HL-60 (cell line): ENCODE data around the gene C1QC.

ENCODE experiments used
- DNase-seq, 2 experiments: peaks; one replicate each; pipeline ENCODE4 v3.0.0-alpha.2; 2010 to 2020; ENCODE audit warnings: low read depth in 1 of 2, low spot score in 1 of 2
- H3K27ac ChIP-seq: fragments of 250-450 bp; sonication (Bioruptor Pico); replicated peaks from 2 replicates; pipeline ENCODE4 v1.5.1; 2020; ENCODE audit warnings: mild to moderate bottlenecking, moderate library complexity
- H3K27me3 ChIP-seq: fragments of 250-450 bp; sonication (Bioruptor Pico); 2 replicates; pipeline ENCODE4 v1.5.1; 2021; ENCODE audit warnings: mild to moderate bottlenecking, moderate library complexity; ENCODE audit not compliant: insufficient read depth, poor library complexity, severe bottlenecking
- H3K4me3 ChIP-seq: replicated peaks from 2 replicates; pipeline ENCODE4 v1.5.1; 2011; ENCODE audit warnings: mild to moderate bottlenecking, control low read depth, low read length; ENCODE audit not compliant: insufficient read depth
- GABPA ChIP-seq: IDR thresholded peaks from 2 replicates; pipeline ENCODE4 v1.6.1; 2012; ENCODE audit warnings: low read depth
- POLR2AphosphoS5 ChIP-seq: IDR thresholded peaks from 2 replicates; pipeline ENCODE4 v1.6.1; 2012; ENCODE audit warnings: low read depth
- REST ChIP-seq: IDR thresholded peaks from 2 replicates; pipeline ENCODE4 v1.6.1; 2012; ENCODE audit warnings: low read depth; ENCODE audit not compliant: insufficient replicate concordance
- SPI1 ChIP-seq: IDR thresholded peaks from 2 replicates; pipeline ENCODE4 v1.6.1; 2012; ENCODE audit warnings: low read depth, mild to moderate bottlenecking, borderline replicate concordance
- TF ChIP-seq, protein P1 (sequence below): IDR thresholded peaks from one replicate; pipeline ENCODE4 v1.5.1; 2011; ENCODE audit warnings: low read length, control low read depth, inconsistent platforms; ENCODE audit not compliant: insufficient read depth

Gene C1QC

DNA sequence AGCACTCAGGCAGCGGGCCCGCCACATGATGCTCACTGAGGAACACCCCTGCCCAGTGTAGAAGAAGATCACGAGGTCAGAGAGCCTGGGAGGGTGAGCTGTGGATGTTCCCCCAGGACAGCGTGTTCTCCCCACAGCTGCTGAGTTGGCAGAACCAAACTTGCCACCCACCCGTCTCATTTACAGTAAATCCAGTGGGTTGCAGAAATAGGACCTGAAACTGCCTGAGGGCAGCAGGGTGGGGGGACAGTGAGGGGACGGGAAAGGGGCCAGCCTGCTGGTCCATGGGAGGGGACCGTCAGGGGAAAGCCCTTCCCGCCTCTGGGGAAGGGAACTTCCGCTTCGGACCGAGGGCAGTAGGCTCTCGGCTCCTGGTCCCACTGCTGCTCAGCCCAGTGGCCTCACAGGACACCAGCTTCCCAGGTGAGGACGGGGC is 9.5 kb downstream of the C1QC start, which contains the start of gene C1QB:
Gene C1QB (plus strand): TSS at position 356 of the 436 bp plus-strand sequence. CDS start 6,227 bp downstream, outside the sequence.
- Histone ChIP-seq H3K27ac (no peak within 1 kb of the TSS), H3K27me3 (no peaks in the 10 kb centered on the region), H3K4me3 (no peak within 1 kb of the TSS)
- no peak for DNase-seq
- TF ChIP-seq GABPA (no peak), REST (no peak), POLR2AphosphoS5 (no peak), SPI1 (no peak)
- TF ChIP-seq, protein P1, sequence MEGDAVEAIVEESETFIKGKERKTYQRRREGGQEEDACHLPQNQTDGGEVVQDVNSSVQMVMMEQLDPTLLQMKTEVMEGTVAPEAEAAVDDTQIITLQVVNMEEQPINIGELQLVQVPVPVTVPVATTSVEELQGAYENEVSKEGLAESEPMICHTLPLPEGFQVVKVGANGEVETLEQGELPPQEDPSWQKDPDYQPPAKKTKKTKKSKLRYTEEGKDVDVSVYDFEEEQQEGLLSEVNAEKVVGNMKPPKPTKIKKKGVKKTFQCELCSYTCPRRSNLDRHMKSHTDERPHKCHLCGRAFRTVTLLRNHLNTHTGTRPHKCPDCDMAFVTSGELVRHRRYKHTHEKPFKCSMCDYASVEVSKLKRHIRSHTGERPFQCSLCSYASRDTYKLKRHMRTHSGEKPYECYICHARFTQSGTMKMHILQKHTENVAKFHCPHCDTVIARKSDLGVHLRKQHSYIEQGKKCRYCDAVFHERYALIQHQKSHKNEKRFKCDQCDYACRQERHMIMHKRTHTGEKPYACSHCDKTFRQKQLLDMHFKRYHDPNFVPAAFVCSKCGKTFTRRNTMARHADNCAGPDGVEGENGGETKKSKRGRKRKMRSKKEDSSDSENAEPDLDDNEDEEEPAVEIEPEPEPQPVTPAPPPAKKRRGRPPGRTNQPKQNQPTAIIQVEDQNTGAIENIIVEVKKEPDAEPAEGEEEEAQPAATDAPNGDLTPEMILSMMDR: no peak

- Histone ChIP-seq H3K4me3 (no peak overlapping the region), H3K27ac (no peak overlapping the region), H3K27me3 (no peaks in the 10 kb centered on the region)
- no peak for DNase-seq
- no peak for TF ChIP-seq SPI1
- TF ChIP-seq, protein P1: no peak
- no peak for TF ChIP-seq POLR2AphosphoS5
- TF ChIP-seq GABPA: no peak
- TF ChIP-seq REST: no peak
These were observed 11.3 kb downstream of the C1QC start for GRCh38 chr1:22654692-22655091.

GRCh38 chr1:22658385-22659163 is 15.1 kb downstream of the C1QC start:
- H3K27me3 ChIP-seq: no peaks in the 10 kb centered on the region
- TF ChIP-seq SPI1 (no peak), GABPA (no peak)
- no peak overlapping the region for H3K4me3 ChIP-seq
- no peak overlapping the region for H3K27ac ChIP-seq
- no peak for DNase-seq

DNA sequence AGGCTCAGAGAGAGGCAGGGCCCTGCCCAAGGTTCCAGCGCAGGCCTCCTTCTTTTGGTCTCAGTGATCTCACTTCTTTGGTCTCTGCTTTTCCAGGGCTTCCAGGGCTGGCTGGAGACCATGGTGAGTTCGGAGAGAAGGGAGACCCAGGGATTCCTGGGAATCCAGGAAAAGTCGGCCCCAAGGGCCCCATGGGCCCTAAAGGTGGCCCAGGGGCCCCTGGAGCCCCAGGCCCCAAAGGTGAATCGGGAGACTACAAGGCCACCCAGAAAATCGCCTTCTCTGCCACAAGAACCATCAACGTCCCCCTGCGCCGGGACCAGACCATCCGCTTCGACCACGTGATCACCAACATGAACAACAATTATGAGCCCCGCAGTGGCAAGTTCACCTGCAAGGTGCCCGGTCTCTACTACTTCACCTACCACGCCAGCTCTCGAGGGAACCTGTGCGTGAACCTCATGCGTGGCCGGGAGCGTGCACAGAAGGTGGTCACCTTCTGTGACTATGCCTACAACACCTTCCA is 17.3 kb downstream of the C1QC start:
- DNase-seq: no peak
- TF ChIP-seq, protein P1: no peak
- TF ChIP-seq GABPA: no peak
- no peak for TF ChIP-seq POLR2AphosphoS5
- TF ChIP-seq SPI1: no peak
- no peak for TF ChIP-seq REST
- Histone ChIP-seq H3K4me3 (no peak overlapping the region), H3K27ac (no peak overlapping the region), H3K27me3 (no peaks in the 10 kb centered on the region)
